ENCODE results near the gene CLN3. TPM values are rescaled to one million over a fixed set of nuclear protein-coding genes. Genes with fewer than 3 reads are reported as not detected.

CLN3 gene
- polyA plus RNA-seq, 2 of the 4 experiments (the other 2 are of a cell fraction), result 17.4 to 21.5 TPM

- no peak for TF ChIP-seq HES2 (IDR thresholded peaks at IDR 0.05)
- no peak for TF ChIP-seq ELK1 (IDR thresholded peaks at IDR 0.05; ENCODE audit: low read depth, low read length)
- no peak for TF ChIP-seq CHD4 (IDR thresholded peaks at IDR 0.05; ENCODE audit: borderline replicate concordance)
- TF ChIP-seq HOXA7 (CRISPR knock-in tag; IDR thresholded peaks at IDR 0.05), result no peak
- no peak for TF ChIP-seq RCOR1 (IDR thresholded peaks at IDR 0.05; ENCODE audit: low read depth, low read length)
Observed at GRCh38 chr16:28495795-28496749, 4.2 kb upstream of the CLN3 start (continued).

- Histone ChIP-seq H3K9me3 (no peaks in the 10 kb centered on the region), H3K27ac (0 out of 6 replicates have a peak overlapping the region, but pooled peaks of 1 of the 2 experiments have one; percentile 22), H3K4me2 (no peak overlapping the region), H3K4me1 (peaks cover 6% of the 10 kb centered on the region; the same call in 1 of the 3 replicates), H3K4me3 (no peak overlapping the region)
- DNase-seq (ENCODE audit: low read depth in 1 of 2, low spot score in 1 of 2) (no peak), FAIRE-seq (no peak), ATAC-seq (no peak)
- ChIA-PET CTCF (no interaction called here), POLR2A (interaction anchor here (0.7 kb wide), 1 partner anchor 8 kb away, joined by 3 read pairs; no protein-coding TSS in a partner anchor)
- TF ChIP-seq CBX8 (IDR thresholded peaks at IDR 0.05), result no peak
- TF ChIP-seq FOXS1 (CRISPR knock-in tag; IDR thresholded peaks at IDR 0.05), result no peak
- TF ChIP-seq MYC (IDR thresholded peaks at IDR 0.05; ENCODE audit: borderline replicate concordance, low read length), result no peak
- no peak for TF ChIP-seq RARB (CRISPR knock-in tag; IDR thresholded peaks at IDR 0.05)
- no peak for TF ChIP-seq TP53 (CRISPR knock-in tag; IDR thresholded peaks at IDR 0.05)
- TF ChIP-seq RFX5 (IDR thresholded peaks at IDR 0.05), result no peak
- no peak for TF ChIP-seq HMGXB4 (CRISPR knock-in tag; IDR thresholded peaks at IDR 0.05; ENCODE audit: borderline replicate concordance)
- no peak for TF ChIP-seq ATOH8 (CRISPR knock-in tag; IDR thresholded peaks at IDR 0.05; ENCODE audit: low read depth)
- TF ChIP-seq CHD4 (IDR thresholded peaks at IDR 0.05; ENCODE audit: borderline replicate concordance), result no peak
- no peak for TF ChIP-seq SMC3 (IDR thresholded peaks at IDR 0.05)
- TF ChIP-seq TFCP2L1 (CRISPR knock-in tag; IDR thresholded peaks at IDR 0.05), result no peak
- no peak for TF ChIP-seq CBX2 (IDR thresholded peaks at IDR 0.05; ENCODE audit: borderline replicate concordance, low read depth)
- no peak for TF ChIP-seq EP300 (IDR thresholded peaks at IDR 0.05)
- no peak for TF ChIP-seq FOSB (CRISPR knock-in tag; IDR thresholded peaks at IDR 0.05)
- no peak for TF ChIP-seq EHF (CRISPR knock-in tag; IDR thresholded peaks at IDR 0.05)
- no peak for TF ChIP-seq CHD2 (IDR thresholded peaks at IDR 0.05; ENCODE audit: low read length, partially characterized antibody)
- no peak for TF ChIP-seq KDM1A (IDR thresholded peaks at IDR 0.05; ENCODE audit: low read depth)
- TF ChIP-seq NR3C1 (IDR thresholded peaks at IDR 0.05), result no peak
- 87% methylated on average over 13 of the region's 13 CpGs for WGBS (ENCODE audit: missing lambda C conversion rate)
Observed at GRCh38 chr16:28495098-28495793, 3.4 kb upstream of the CLN3 start.
